ENCODE data around the gene SERPINB7. TPM values are rescaled to one million over a fixed set of nuclear protein-coding genes. Genes with fewer than 3 reads are reported as not detected.

SERPINB7 gene
- total RNA-seq, 4 donors from 2014 or later, result not detected

DNA sequence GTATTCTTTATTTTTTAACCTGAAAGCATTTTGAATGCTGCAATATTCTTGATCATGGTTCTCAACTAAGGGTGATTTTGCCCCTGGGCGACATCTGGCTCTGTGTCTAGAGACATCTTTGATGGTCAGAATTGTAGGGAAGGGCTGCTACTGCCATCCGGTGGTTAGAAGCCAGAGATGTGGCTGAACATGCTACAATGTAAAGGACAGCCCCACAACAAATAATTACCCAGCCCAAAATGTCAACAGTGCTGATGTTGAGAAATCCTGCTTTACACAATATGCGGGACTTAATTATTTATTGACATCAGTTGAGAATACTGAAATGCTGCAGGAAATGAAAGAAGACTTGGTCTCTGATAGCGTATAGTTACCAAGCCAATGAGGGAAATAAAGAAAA, 74.8 kb downstream of the SERPINB7 start:
- TF ChIP-seq, protein P1, sequence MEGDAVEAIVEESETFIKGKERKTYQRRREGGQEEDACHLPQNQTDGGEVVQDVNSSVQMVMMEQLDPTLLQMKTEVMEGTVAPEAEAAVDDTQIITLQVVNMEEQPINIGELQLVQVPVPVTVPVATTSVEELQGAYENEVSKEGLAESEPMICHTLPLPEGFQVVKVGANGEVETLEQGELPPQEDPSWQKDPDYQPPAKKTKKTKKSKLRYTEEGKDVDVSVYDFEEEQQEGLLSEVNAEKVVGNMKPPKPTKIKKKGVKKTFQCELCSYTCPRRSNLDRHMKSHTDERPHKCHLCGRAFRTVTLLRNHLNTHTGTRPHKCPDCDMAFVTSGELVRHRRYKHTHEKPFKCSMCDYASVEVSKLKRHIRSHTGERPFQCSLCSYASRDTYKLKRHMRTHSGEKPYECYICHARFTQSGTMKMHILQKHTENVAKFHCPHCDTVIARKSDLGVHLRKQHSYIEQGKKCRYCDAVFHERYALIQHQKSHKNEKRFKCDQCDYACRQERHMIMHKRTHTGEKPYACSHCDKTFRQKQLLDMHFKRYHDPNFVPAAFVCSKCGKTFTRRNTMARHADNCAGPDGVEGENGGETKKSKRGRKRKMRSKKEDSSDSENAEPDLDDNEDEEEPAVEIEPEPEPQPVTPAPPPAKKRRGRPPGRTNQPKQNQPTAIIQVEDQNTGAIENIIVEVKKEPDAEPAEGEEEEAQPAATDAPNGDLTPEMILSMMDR (IDR thresholded peaks at IDR 0.05 in 4 of 5, conservative IDR thresholded peaks at IDR 0.05 in 1 of 5), result no peak
- no peak for TF ChIP-seq POLR2A (IDR thresholded peaks at IDR 0.05)
- ATAC-seq (no peak), DNase-seq (no peak)
- Histone ChIP-seq H3K27ac (no peak overlapping the region), H3K36me3 (no peaks in the 10 kb centered on the region), H3K4me3 (no peak overlapping the region), H3K9me3 (no peaks in the 10 kb centered on the region), H3K27me3 (peaks cover 0 to 2% (median 0%) of the 10 kb centered on the region in 3 donors), H3K4me1 (no peaks in the 10 kb centered on the region)
- in situ Hi-C loops (cut with MboI; ENCODE audit: low sequenced_read_pairs in 4 of 4), result no loop called here
- intact Hi-C loops (cut with DNase I; ENCODE audit: low total_unique reads), result no loop called here

- no peaks in the 10 kb centered on the region for H3K36me3 ChIP-seq
- intact Hi-C loops (cut with DNase I; ENCODE audit: low total_unique reads), result no loop called here
- H3K4me1 ChIP-seq, result no peaks in the 10 kb centered on the region
- in situ Hi-C loops (cut with MboI; ENCODE audit: low sequenced_read_pairs in 4 of 4), result no loop called here
- H3K27ac ChIP-seq, result no peak overlapping the region
- TF ChIP-seq, protein P1 (IDR thresholded peaks at IDR 0.05 in 4 of 5, conservative IDR thresholded peaks at IDR 0.05 in 1 of 5), result no peak
- ATAC-seq, result no peak
- H3K27me3 ChIP-seq, result peaks cover 0 to under 1% (median 0%) of the 10 kb centered on the region in 3 donors
- H3K9me3 ChIP-seq, result no peaks in the 10 kb centered on the region
- H3K4me3 ChIP-seq, result no peak overlapping the region
- no peak for DNase-seq
Observed at GRCh38 chr18:63850636-63851035, 75.4 kb downstream of the SERPINB7 start.

Other genes with a start within 250 kb of the SERPINB7 start
- not detected for gene SERPINB12, start 233.0 kb upstream of the SERPINB7 start, total RNA-seq
- not detected for gene SERPINB13, start 188.1 kb upstream of the SERPINB7 start, total RNA-seq
- gene SERPINB4, start 131.2 kb upstream of the SERPINB7 start, total RNA-seq, result under 1 TPM in 1 of 4 donors, not detected in 3; 0.13 TPM
- not detected for gene SERPINB3, start 113.5 kb upstream of the SERPINB7 start, total RNA-seq
- gene SERPINB11, start 72.5 kb upstream of the SERPINB7 start, total RNA-seq, result not detected
- not detected for gene SERPINB2, start 112.3 kb downstream of the SERPINB7 start, total RNA-seq
- not detected for gene SERPINB10, start 132.5 kb downstream of the SERPINB7 start, total RNA-seq
- not detected for gene HMSD, start 173.9 kb downstream of the SERPINB7 start, total RNA-seq
- gene SERPINB8, start 194.7 kb downstream of the SERPINB7 start, total RNA-seq, result 1 to 10 TPM in 3 of 4 donors, under 1 TPM in 1; 0.87 to 3.8 (median 1.6) TPM

All from gastrocnemius medialis (tissue), 4 donors.